Choroid plexus epithelial cell (primary cell): Measurements from ENCODE around the gene DMRT3.
"Not testable (repeated sequence)": the region's sequence is repeated elsewhere in the genome, so short reads cannot be mapped to it uniquely, and the experiment has no call there.

Source experiments
- DNase-seq: peaks from one replicate; pipeline ENCODE4 v3.0.0-alpha.2; 2010; ENCODE audit warnings: low read depth
- H3K4me3 ChIP-seq: 2 replicates; pipeline ENCODE4 v1.5.1; 2011; ENCODE audit warnings: low read depth, mild to moderate bottlenecking, control low read depth, low read length, moderate library complexity
- CTCF ChIP-seq: conservative IDR thresholded peaks from 2 replicates; pipeline ENCODE4 v1.5.1; 2011; ENCODE audit warnings: low read depth, mild to moderate bottlenecking, control low read depth, inconsistent platforms, low read length, moderate library complexity

The DMRT3 gene

GRCh38 chr9:982394-983230 lies 6.2 kb downstream of the DMRT3 start:
- no peak for TF ChIP-seq CTCF
- no peak for DNase-seq
- no peak overlapping the region for H3K4me3 ChIP-seq

GRCh38 chr9:994005-994404 lies 17.6 kb downstream of the DMRT3 start:
- no peak for DNase-seq
- TF ChIP-seq CTCF: no peak
- H3K4me3 ChIP-seq: no peak overlapping the region

GRCh38 chr9:995192-995591 lies 18.7 kb downstream of the DMRT3 start:
- H3K4me3 ChIP-seq: no peak overlapping the region
- TF ChIP-seq CTCF: no peak
- DNase-seq: no peak

GRCh38 chr9:995781-996180 lies 19.3 kb downstream of the DMRT3 start:
- no peak overlapping the region for H3K4me3 ChIP-seq
- no peak for DNase-seq
- no peak for TF ChIP-seq CTCF

GRCh38 chr9:998299-999110 lies 22.1 kb downstream of the DMRT3 start:
- not testable (repeated sequence) for H3K4me3 ChIP-seq, DNase-seq
- peak; percentile 3 for TF ChIP-seq CTCF

GRCh38 chr9:1001838-1002237 lies 25.4 kb downstream of the DMRT3 start:
- no peak overlapping the region for H3K4me3 ChIP-seq
- DNase-seq: no peak
- TF ChIP-seq CTCF: no peak
